Parathyroid adenoma (tissue), 2 donors: ENCODE measurements around the gene ZMYND11.

Experiments
- H2AFZ ChIP-seq: fragments of 300-600 bp; sonication (generic); one replicate; pipeline ENCODE4 v1.7.0; 2017; ENCODE audit warnings: antibody characterized with exemption, mild to moderate bottlenecking
- H3K27ac ChIP-seq: fragments of 300-600 bp; sonication (generic); one replicate; pipeline ENCODE4 v1.7.0; 2017
- H3K27me3 ChIP-seq: fragments of 300-600 bp; sonication (generic); one replicate; pipeline ENCODE4 v1.7.0; 2017; ENCODE audit warnings: low read length; ENCODE audit not compliant: control insufficient read depth, insufficient read depth
- H3K36me3 ChIP-seq: fragments of 300-600 bp; sonication (generic); one replicate; pipeline ENCODE4 v1.7.0; 2017; ENCODE audit warnings: low read length; ENCODE audit not compliant: control insufficient read depth, insufficient read depth
- H3K4me1 ChIP-seq: fragments of 300-600 bp; sonication (generic); one replicate; pipeline ENCODE4 v1.7.0; 2017; ENCODE audit warnings: control low read depth
- H3K4me2 ChIP-seq: fragments of 300-600 bp; sonication (generic); one replicate; pipeline ENCODE4 v1.7.0; 2017; ENCODE audit warnings: low read length
- H3K4me3 ChIP-seq: fragments of 300-600 bp; sonication (generic); one replicate; pipeline ENCODE4 v1.7.0; 2017; ENCODE audit warnings: low read depth, low read length
- H3K79me2 ChIP-seq: fragments of 300-600 bp; sonication (generic); one replicate; pipeline ENCODE4 v1.7.0; 2017; ENCODE audit warnings: control low read depth
- H3K9ac ChIP-seq: fragments of 300-600 bp; sonication (generic); one replicate; pipeline ENCODE4 v1.7.0; 2017; ENCODE audit warnings: mild to moderate bottlenecking
- H3K9me3 ChIP-seq: fragments of 300-600 bp; sonication (generic); one replicate; pipeline ENCODE4 v1.7.0; 2017; ENCODE audit warnings: low read length; ENCODE audit not compliant: control insufficient read depth
- CTCF ChIP-seq: fragments of 300-600 bp; sonication (generic); IDR thresholded peaks from one replicate; pipeline ENCODE4 v1.7.0; 2017; ENCODE audit warnings: antibody characterized with exemption, mild to moderate bottlenecking
- donor health status: primary hyperparathyroidism.

ZMYND11 gene

GRCh38 chr10:234708-235406 is 99.6 kb downstream of the ZMYND11 start:
- peaks cover 5% of the 10 kb centered on the region for H3K4me1 ChIP-seq
- H3K4me3 ChIP-seq, result no peak overlapping the region
- no peak overlapping the region for H2AFZ ChIP-seq
- H3K79me2 ChIP-seq, result no peaks in the 10 kb centered on the region
- H3K4me2 ChIP-seq, result no peak overlapping the region
- no peak overlapping the region for H3K27ac ChIP-seq
- H3K9ac ChIP-seq, result no peak overlapping the region
- TF ChIP-seq CTCF, result no peak
- no peaks in the 10 kb centered on the region for H3K36me3 ChIP-seq
- H3K9me3 ChIP-seq, result no peaks in the 10 kb centered on the region
- no peaks in the 10 kb centered on the region for H3K27me3 ChIP-seq

- TF ChIP-seq CTCF, result no peak
- Histone ChIP-seq H2AFZ (no peak overlapping the region), H3K36me3 (no peaks in the 10 kb centered on the region)
These were observed 100.7 kb downstream of the ZMYND11 start for GRCh38 chr10:235915-236314.

GRCh38 chr10:239109-239508 is 103.9 kb downstream of the ZMYND11 start:
- TF ChIP-seq CTCF, result no peak

More at GRCh38 chr10:235915-236314, 100.7 kb downstream of the ZMYND11 start:
- Histone ChIP-seq H3K9ac (no peak overlapping the region), H3K79me2 (no peaks in the 10 kb centered on the region), H3K9me3 (no peaks in the 10 kb centered on the region), H3K4me2 (no peak overlapping the region), H3K27ac (no peak overlapping the region), H3K4me3 (no peak overlapping the region), H3K4me1 (peaks cover 5% of the 10 kb centered on the region), H3K27me3 (no peaks in the 10 kb centered on the region)

GRCh38 chr10:241451-241850 is 106.2 kb downstream of the ZMYND11 start:
- Histone ChIP-seq H3K36me3 (no peaks in the 10 kb centered on the region), H3K4me2 (no peak overlapping the region), H3K27ac (no peak overlapping the region), H2AFZ (no peak overlapping the region), H3K4me3 (no peak overlapping the region), H3K9ac (no peak overlapping the region), H3K27me3 (no peaks in the 10 kb centered on the region), H3K79me2 (no peaks in the 10 kb centered on the region), H3K9me3 (no peaks in the 10 kb centered on the region), H3K4me1 (no peaks in the 10 kb centered on the region)
- TF ChIP-seq CTCF, result no peak

More at GRCh38 chr10:239109-239508, 103.9 kb downstream of the ZMYND11 start:
- H3K4me3 ChIP-seq, result no peak overlapping the region
- H3K79me2 ChIP-seq, result no peaks in the 10 kb centered on the region
- no peak overlapping the region for H3K9ac ChIP-seq
- H3K9me3 ChIP-seq, result no peaks in the 10 kb centered on the region
- peaks cover 5% of the 10 kb centered on the region for H3K4me1 ChIP-seq
- no peaks in the 10 kb centered on the region for H3K27me3 ChIP-seq
- H2AFZ ChIP-seq, result no peak overlapping the region
- no peak overlapping the region for H3K27ac ChIP-seq
- H3K4me2 ChIP-seq, result no peak overlapping the region
- H3K36me3 ChIP-seq, result no peaks in the 10 kb centered on the region
